ENCODE results near the gene NFASC. TPM values are rescaled to one million over a fixed set of nuclear protein-coding genes. Genes with fewer than 3 reads are reported as not detected.

NFASC gene
- total RNA-seq, 1 experiment from 2014 or later = 16.9 TPM

- no peak for TF ChIP-seq SIN3A (IDR thresholded peaks at IDR 0.05; ENCODE audit: borderline replicate concordance, insufficient read depth, low read depth, low read length)
These were observed 187.3 kb downstream of the NFASC start (continued) for GRCh38 chr1:205057808-205058575.

GRCh38 chr1:205058853-205059252, 188.2 kb downstream of the NFASC start:
- in situ Hi-C loops (cut with HindIII; ENCODE audit: low pct_unique_long_range_greater_than_20kb, low sequenced_read_pairs) (no loop called here), intact Hi-C loops (cut with micrococcal nuclease; ENCODE audit: unreplicated experiment) (no loop called here)
- POLR2A ChIA-PET = no interaction called here
- Histone ChIP-seq H3K9me3 (ENCODE audit: control insufficient read depth, insufficient read depth, low read depth, low read length) (no peaks in the 10 kb centered on the region), H3K4me1 (ENCODE audit: control insufficient read depth, insufficient read depth, low read length) (no peaks in the 10 kb centered on the region), H3K27me3 (ENCODE audit: control insufficient read depth, insufficient read depth, low read length) (no peaks in the 10 kb centered on the region), H3K36me3 (ENCODE audit: control insufficient read depth, insufficient read depth, low read length) (no peaks in the 10 kb centered on the region), H3K27ac (ENCODE audit: low read length) (no peak overlapping the region), H3K4me3 (ENCODE audit: low read depth in 2 of 2, low read length in 2 of 2) (no peak overlapping the region)
- TF ChIP-seq POLR2AphosphoS5 (IDR thresholded peaks at IDR 0.05; ENCODE audit: low read depth, low read length) = no peak
- TF ChIP-seq TCF7L2 (IDR thresholded peaks at IDR 0.05; ENCODE audit: low read depth, low read length) = no peak
- TF ChIP-seq REST (IDR thresholded peaks at IDR 0.05; ENCODE audit: insufficient read depth in 1 of 2, low read depth in 2 of 2, low read length in 1 of 2) = no peak
- no peak for ATAC-seq
- no peak for DNase-seq (ENCODE audit: low read depth, low spot score)
- CTCF ChIA-PET = no interaction called here
- no TSS peak for BruUV-seq (replicated peaks)

- in situ Hi-C loops (cut with HindIII; ENCODE audit: low pct_unique_long_range_greater_than_20kb, low sequenced_read_pairs) (no loop called here), intact Hi-C loops (cut with micrococcal nuclease; ENCODE audit: unreplicated experiment) (loop anchor here (10.0 kb wide), 1 partner anchor 255 kb away; no protein-coding TSS in a partner anchor)
- BruUV-seq (replicated peaks) = no TSS peak
- no peaks in the 10 kb centered on the region for H3K4me1 ChIP-seq (ENCODE audit: control insufficient read depth, insufficient read depth, low read length)
- no peaks in the 10 kb centered on the region for H3K9me3 ChIP-seq (ENCODE audit: control insufficient read depth, insufficient read depth, low read depth, low read length)
- POLR2A ChIA-PET = no interaction called here
- no peak for ATAC-seq
- H3K27me3 ChIP-seq (ENCODE audit: control insufficient read depth, insufficient read depth, low read length) = no peaks in the 10 kb centered on the region
- H3K27ac ChIP-seq (ENCODE audit: low read length) = no peak overlapping the region
- H3K4me3 ChIP-seq (ENCODE audit: low read depth in 2 of 2, low read length in 2 of 2) = no peak overlapping the region
- CTCF ChIA-PET = no interaction called here
- TF ChIP-seq POLR2AphosphoS5 (IDR thresholded peaks at IDR 0.05; ENCODE audit: low read depth, low read length) (no peak), CTCF (IDR thresholded peaks at IDR 0.05) (no peak), TCF7L2 (IDR thresholded peaks at IDR 0.05; ENCODE audit: low read depth, low read length) (no peak), SIN3A (IDR thresholded peaks at IDR 0.05; ENCODE audit: borderline replicate concordance, insufficient read depth, low read depth, low read length) (no peak), REST (IDR thresholded peaks at IDR 0.05; ENCODE audit: insufficient read depth in 1 of 2, low read depth in 2 of 2, low read length in 1 of 2) (no peak)
- DNase-seq (ENCODE audit: low read depth, low spot score) = no peak
- no peaks in the 10 kb centered on the region for H3K36me3 ChIP-seq (ENCODE audit: control insufficient read depth, insufficient read depth, low read length)
These were observed 189.0 kb downstream of the NFASC start for GRCh38 chr1:205059660-205060059.
